Measurements from ENCODE around the gene DENND4C.

- no peak for TF ChIP-seq CTCF (IDR thresholded peaks at IDR 0.05)
- TF ChIP-seq POLR2A (IDR thresholded peaks at IDR 0.05) = no peak
These were observed 142.1 kb downstream of the DENND4C start for GRCh38 chr9:19372567-19372966.
